ENCODE results near the gene CD300LG. TPM values are rescaled to one million over a fixed set of nuclear protein-coding genes. Genes with fewer than 3 reads are reported as not detected.

Gene CD300LG
- polyA plus RNA-seq, 1 donor (not counting 4 experiments of a cell fraction or from before 2014, with no cell fraction given) = not detected

GRCh38 chr17:43881181-43881580 lies 34.2 kb downstream of the CD300LG start:
- FAIRE-seq = no peak
- Histone ChIP-seq H3K4me2 (ENCODE audit: control insufficient read depth, extremely low read depth, insufficient read depth, low read depth, low read length) (no peak overlapping the region), H3K79me2 (ENCODE audit: control insufficient read depth, insufficient read depth, low read length) (no peaks in the 10 kb centered on the region), H3K27me3 (ENCODE audit: control insufficient read depth, extremely low read depth, insufficient read depth, low read length) (no peaks in the 10 kb centered on the region), H3K9me1 (ENCODE audit: control insufficient read depth, extremely low read depth, insufficient read depth, low read length) (no peaks in the 10 kb centered on the region), H4K20me1 (ENCODE audit: control insufficient read depth, extremely low read depth, insufficient read depth, low read length) (no peaks in the 10 kb centered on the region), H3K4me3 (ENCODE audit: control insufficient read depth in 2 of 3, extremely low read depth in 1 of 3, insufficient read depth in 2 of 3, low read depth in 1 of 3, low read length in 3 of 3) (no peak overlapping the region), H3K4me1 (ENCODE audit: control insufficient read depth, extremely low read depth, insufficient read depth, low read length) (no peaks in the 10 kb centered on the region), H3K9me3 (ENCODE audit: control insufficient read depth, low read depth, low read length) (no peaks in the 10 kb centered on the region), H3K9ac (ENCODE audit: control insufficient read depth, extremely low read depth, insufficient read depth, low read length) (no peak overlapping the region), H3K27ac (ENCODE audit: control insufficient read depth, insufficient read depth, low read length) (no peak overlapping the region), H3K36me3 (ENCODE audit: control insufficient read depth in 2 of 2, extremely low read depth in 1 of 2, insufficient read depth in 2 of 2, low read length in 2 of 2) (no peaks in the 10 kb centered on the region), H2AFZ (ENCODE audit: control insufficient read depth, low read length) (no peak overlapping the region)
- TF ChIP-seq CTCF (optimal IDR thresholded peaks at IDR 0.05 in 1 of 3, IDR thresholded peaks at IDR 0.05 in 1 of 3, conservative IDR thresholded peaks at IDR 0.05 in 1 of 3; ENCODE audit: extremely low read depth in 1 of 3, insufficient read depth in 2 of 3, low read length in 3 of 3) (no peak), EZH2 (IDR thresholded peaks at IDR 0.05; ENCODE audit: low read length) (no peak)
- dilution Hi-C loops (cut with MboI; ENCODE audit: extremely low pct_ligation_motif_present, low sequenced_read_pairs) = no loop called here
- no peak for DNase-seq (ENCODE audit: low read depth, low spot score)

DNA sequence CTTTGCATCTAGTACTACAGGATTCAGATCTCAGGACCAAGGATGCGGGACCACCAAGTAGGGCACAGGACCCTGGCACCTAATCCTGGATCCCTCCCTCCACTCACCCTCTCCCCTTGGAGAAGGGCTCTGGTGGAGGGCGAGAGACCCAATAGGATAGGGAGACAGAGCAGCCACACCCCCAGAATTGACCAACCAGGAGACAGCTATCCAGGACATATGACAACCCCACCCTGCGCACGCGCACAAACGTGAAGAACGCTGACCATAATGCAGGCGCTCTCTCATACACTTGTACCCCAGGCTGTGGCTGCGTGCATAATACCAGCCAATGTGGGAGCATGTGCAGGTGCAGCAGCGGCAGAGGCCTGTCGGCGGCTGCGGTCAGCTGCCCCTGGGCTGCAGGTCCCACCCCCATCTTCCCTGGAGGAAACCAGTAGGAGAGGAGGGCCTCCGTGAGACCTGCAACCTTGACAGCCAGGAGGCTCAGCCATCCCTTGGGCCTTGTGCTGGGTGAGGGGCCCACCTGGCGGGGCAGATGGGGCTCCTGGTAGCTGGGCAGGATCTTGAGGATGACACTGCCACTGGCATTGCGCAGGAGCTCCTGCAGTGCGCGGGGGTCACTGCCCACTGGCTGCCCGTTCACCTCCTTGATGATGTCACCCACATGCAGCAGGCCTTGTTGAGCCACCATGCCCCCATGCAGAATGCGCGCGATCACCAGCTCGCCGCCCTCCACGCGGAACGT lies 35.0 kb downstream of the CD300LG start:
- H4K20me1 ChIP-seq (ENCODE audit: control insufficient read depth, extremely low read depth, insufficient read depth, low read length) = no peaks in the 10 kb centered on the region
- no peak for DNase-seq (ENCODE audit: low read depth, low spot score)
- H3K4me2 ChIP-seq (ENCODE audit: control insufficient read depth, extremely low read depth, insufficient read depth, low read depth, low read length) = no peak overlapping the region
- no peak overlapping the region for H3K4me3 ChIP-seq (ENCODE audit: control insufficient read depth in 2 of 3, extremely low read depth in 1 of 3, insufficient read depth in 2 of 3, low read depth in 1 of 3, low read length in 3 of 3)
- no peaks in the 10 kb centered on the region for H3K4me1 ChIP-seq (ENCODE audit: control insufficient read depth, extremely low read depth, insufficient read depth, low read length)
- no peaks in the 10 kb centered on the region for H3K79me2 ChIP-seq (ENCODE audit: control insufficient read depth, insufficient read depth, low read length)
- no peaks in the 10 kb centered on the region for H3K36me3 ChIP-seq (ENCODE audit: control insufficient read depth in 2 of 2, extremely low read depth in 1 of 2, insufficient read depth in 2 of 2, low read length in 2 of 2)
- TF ChIP-seq CTCF (optimal IDR thresholded peaks at IDR 0.05 in 1 of 3, IDR thresholded peaks at IDR 0.05 in 1 of 3, conservative IDR thresholded peaks at IDR 0.05 in 1 of 3; ENCODE audit: extremely low read depth in 1 of 3, insufficient read depth in 2 of 3, low read length in 3 of 3) = no peak
- no peak for TF ChIP-seq EZH2 (IDR thresholded peaks at IDR 0.05; ENCODE audit: low read length)
- H3K9me1 ChIP-seq (ENCODE audit: control insufficient read depth, extremely low read depth, insufficient read depth, low read length) = no peaks in the 10 kb centered on the region
- dilution Hi-C loops (cut with MboI; ENCODE audit: extremely low pct_ligation_motif_present, low sequenced_read_pairs) = no loop called here
- no peak overlapping the region for H2AFZ ChIP-seq (ENCODE audit: control insufficient read depth, low read length)
- H3K9me3 ChIP-seq (ENCODE audit: control insufficient read depth, low read depth, low read length) = no peaks in the 10 kb centered on the region
- no peak overlapping the region for H3K9ac ChIP-seq (ENCODE audit: control insufficient read depth, extremely low read depth, insufficient read depth, low read length)
- FAIRE-seq = no peak
- H3K27ac ChIP-seq (ENCODE audit: control insufficient read depth, insufficient read depth, low read length) = no peak overlapping the region
- no peaks in the 10 kb centered on the region for H3K27me3 ChIP-seq (ENCODE audit: control insufficient read depth, extremely low read depth, insufficient read depth, low read length)
